ENCODE data around the gene SLC9A4.

- TF ChIP-seq REST (IDR thresholded peaks at IDR 0.05; ENCODE audit: low read depth) (no peak), POLR2A (IDR thresholded peaks at IDR 0.05; ENCODE audit: borderline replicate concordance, extremely low read depth, insufficient read depth, insufficient read length) (no peak), CTCF (IDR thresholded peaks at IDR 0.05 in 2 of 3, conservative IDR thresholded peaks at IDR 0.05 in 1 of 3; ENCODE audit: borderline replicate concordance in 1 of 3, insufficient read depth in 1 of 3, low read depth in 2 of 3, low read length in 2 of 3) (no peak), EGR1 (IDR thresholded peaks at IDR 0.05; ENCODE audit: low read depth) (no peak)
These were observed 39.1 kb downstream of the SLC9A4 start for GRCh38 chr2:102512161-102512560.
